Gastrocnemius medialis (tissue), 4 donors: ENCODE data around the gene SH3RF1. TPM values are rescaled to one million over a fixed set of nuclear protein-coding genes. Genes with fewer than 3 reads are reported as not detected.

Source experiments
- ATAC-seq, 2 donors: fragments of 150-250 bp; one replicate each; pipeline ENCODE4 v1.9.1; 2016
- DNase-seq, 2 donors: peaks; one replicate each; pipeline ENCODE4 v3.0.0-alpha.2; 2019
- H3K27ac ChIP-seq, 4 donors: fragments of 200-600 bp; sonication (generic); 1 replicate in 1 of 4; 2 replicates in 3 of 4; pipeline ENCODE4 v1.5.1; 2016 to 2018; ENCODE audit warnings: mild to moderate bottlenecking in 2 of 4, moderate library complexity in 1 of 4
- H3K27me3 ChIP-seq, 3 donors: fragments of 200-600 bp; sonication (generic) in 2 of 3; 1 replicate in 1 of 3; 2 replicates in 2 of 3; pipeline versions ENCODE4 v1.5.1 to v1.6.0; 2016 to 2019; ENCODE audit warnings: mild to moderate bottlenecking in 1 of 3, moderate library complexity in 1 of 3
- H3K36me3 ChIP-seq, 2 donors: fragments of 200-600 bp; sonication (generic) in 1 of 2; one replicate each; pipeline ENCODE4 v1.5.1; 2017 to 2018
- H3K4me1 ChIP-seq, 2 donors: fragments of 200-600 bp; sonication (generic) in 1 of 2; one replicate each; pipeline ENCODE4 v1.5.1; 2016 to 2017; ENCODE audit warnings: mild to moderate bottlenecking in 2 of 2
- H3K4me3 ChIP-seq, 4 donors: fragments of 200-600 bp; sonication (generic) in 3 of 4; 1 replicate in 1 of 4; 2 replicates in 3 of 4; pipeline ENCODE4 v1.5.1; 2016 to 2019; ENCODE audit warnings: mild to moderate bottlenecking in 2 of 4
- H3K9me3 ChIP-seq, 3 donors: fragments of 200-600 bp; sonication (generic) in 2 of 3; 1 replicate in 1 of 3; 2 replicates in 2 of 3; pipeline ENCODE4 v1.5.1; 2016 to 2019
- POLR2A ChIP-seq, 2 donors: fragments of 450-650 bp; IDR thresholded peaks; one replicate each; pipeline ENCODE4 v1.6.1; 2017; ENCODE audit warnings: antibody characterized with exemption in 2 of 2, mild to moderate bottlenecking in 2 of 2, moderate library complexity in 2 of 2
- in situ Hi-C, 4 donors: fragments of 200-750 bp; cut with MboI; loops; one replicate each; pipeline versions ENCODE4 v1.15.0 to v1.8.0; 2017; ENCODE audit warnings: low sequenced_read_pairs in 4 of 4
- intact Hi-C: fragments of 100-400 bp; cut with DNase I; formaldehyde crosslinking; loops from one replicate; pipeline ENCODE4 v1.15.1; 2023; ENCODE audit warnings: low total_unique reads
- total RNA-seq, 4 donors: library from RNA; depleted of rRNA; stranded (reverse); fragments of >200 nt; gene quantifications; one replicate each; pipeline versions ENCODE4 v1.1.0 to v1.2.3, GENCODE V29; 2016
- TF ChIP-seq, protein P1 (sequence below), 5 experiments: fragments of 450-650 bp in 3 of 5; fragments of 200-600 bp in 2 of 5; sonication (generic) in 2 of 5; IDR thresholded peaks in 4 of 5; conservative IDR thresholded peaks in 1 of 5; 1 replicate in 4 of 5; 2 replicates in 1 of 5; pipeline ENCODE4 v1.5.1; 2016 to 2019; ENCODE audit warnings: antibody characterized with exemption in 5 of 5, mild to moderate bottlenecking in 3 of 5, moderate library complexity in 3 of 5

Gene SH3RF1
- total RNA-seq, 4 donors from 2014 or later: 12.6 to 27.0 (median 13.4) TPM

DNA sequence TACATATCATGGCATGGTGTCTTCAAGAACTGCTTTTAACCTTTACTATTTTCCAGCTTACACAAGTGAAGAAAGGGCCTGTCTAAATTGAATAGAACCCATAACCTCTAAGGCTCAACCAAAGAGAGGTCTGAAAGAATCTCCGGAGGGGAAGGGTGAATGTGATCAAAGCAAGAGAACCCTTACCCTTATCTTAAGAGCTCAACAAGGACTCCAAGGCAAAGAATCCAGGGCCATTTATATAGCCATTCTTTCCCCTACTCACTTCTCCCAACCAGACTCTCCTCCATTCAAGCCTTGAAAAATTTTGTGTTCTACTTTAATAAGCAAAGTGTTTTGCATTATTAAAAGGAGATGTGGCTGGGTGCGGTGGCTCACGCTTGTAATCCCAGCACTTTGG, 118.7 kb downstream of the SH3RF1 start:
- no peak for TF ChIP-seq POLR2A (IDR thresholded peaks at IDR 0.05)
- TF ChIP-seq, protein P1, sequence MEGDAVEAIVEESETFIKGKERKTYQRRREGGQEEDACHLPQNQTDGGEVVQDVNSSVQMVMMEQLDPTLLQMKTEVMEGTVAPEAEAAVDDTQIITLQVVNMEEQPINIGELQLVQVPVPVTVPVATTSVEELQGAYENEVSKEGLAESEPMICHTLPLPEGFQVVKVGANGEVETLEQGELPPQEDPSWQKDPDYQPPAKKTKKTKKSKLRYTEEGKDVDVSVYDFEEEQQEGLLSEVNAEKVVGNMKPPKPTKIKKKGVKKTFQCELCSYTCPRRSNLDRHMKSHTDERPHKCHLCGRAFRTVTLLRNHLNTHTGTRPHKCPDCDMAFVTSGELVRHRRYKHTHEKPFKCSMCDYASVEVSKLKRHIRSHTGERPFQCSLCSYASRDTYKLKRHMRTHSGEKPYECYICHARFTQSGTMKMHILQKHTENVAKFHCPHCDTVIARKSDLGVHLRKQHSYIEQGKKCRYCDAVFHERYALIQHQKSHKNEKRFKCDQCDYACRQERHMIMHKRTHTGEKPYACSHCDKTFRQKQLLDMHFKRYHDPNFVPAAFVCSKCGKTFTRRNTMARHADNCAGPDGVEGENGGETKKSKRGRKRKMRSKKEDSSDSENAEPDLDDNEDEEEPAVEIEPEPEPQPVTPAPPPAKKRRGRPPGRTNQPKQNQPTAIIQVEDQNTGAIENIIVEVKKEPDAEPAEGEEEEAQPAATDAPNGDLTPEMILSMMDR (IDR thresholded peaks at IDR 0.05 in 4 of 5, conservative IDR thresholded peaks at IDR 0.05 in 1 of 5): no peak
- in situ Hi-C loops: no loop called here

DNA sequence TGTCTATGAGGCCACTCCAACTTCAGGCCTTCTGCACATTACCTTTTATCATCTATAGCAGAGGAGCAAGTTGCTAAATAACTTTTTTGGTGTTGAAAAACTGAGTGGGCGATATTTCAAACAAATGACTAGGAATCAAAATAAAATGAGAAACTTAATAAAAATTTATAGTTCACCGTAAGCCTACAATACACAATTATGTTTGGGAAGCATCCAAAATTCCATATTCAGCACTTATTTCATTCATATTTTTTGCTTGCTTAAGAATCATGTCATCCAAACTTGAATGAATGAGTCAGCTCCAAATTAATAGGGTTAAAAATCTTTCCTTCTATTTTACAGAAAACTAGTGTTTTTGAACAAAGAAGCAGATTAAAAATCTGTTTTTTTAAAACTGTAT, 119.1 kb downstream of the SH3RF1 start:
- intact Hi-C loops: no loop called here
- Histone ChIP-seq H3K36me3 (peaks cover 0 to 17% of the 10 kb centered on the region in 2 donors), H3K4me3 (no peak overlapping the region), H3K27ac (no peak overlapping the region), H3K27me3 (no peaks in the 10 kb centered on the region), H3K9me3 (no peaks in the 10 kb centered on the region), H3K4me1 (peaks cover 0 to 3% of the 10 kb centered on the region in 2 donors)
- TF ChIP-seq, protein P1 (IDR thresholded peaks at IDR 0.05 in 4 of 5, conservative IDR thresholded peaks at IDR 0.05 in 1 of 5): no peak
- no peak for TF ChIP-seq POLR2A (IDR thresholded peaks at IDR 0.05)
- in situ Hi-C loops: no loop called here
- DNase-seq (no peak), ATAC-seq (no peak)

More for the DNA sequence above, 118.7 kb downstream of the SH3RF1 start:
- no peaks in the 10 kb centered on the region for H3K27me3 ChIP-seq
- H3K4me1 ChIP-seq: peaks cover 0 to 3% of the 10 kb centered on the region in 2 donors
- no peaks in the 10 kb centered on the region for H3K9me3 ChIP-seq
- peaks cover 0 to 17% of the 10 kb centered on the region in 2 donors for H3K36me3 ChIP-seq
- intact Hi-C loops: no loop called here
- no peak overlapping the region for H3K27ac ChIP-seq
- ATAC-seq (no peak), DNase-seq (no peak)
- no peak overlapping the region for H3K4me3 ChIP-seq

DNA sequence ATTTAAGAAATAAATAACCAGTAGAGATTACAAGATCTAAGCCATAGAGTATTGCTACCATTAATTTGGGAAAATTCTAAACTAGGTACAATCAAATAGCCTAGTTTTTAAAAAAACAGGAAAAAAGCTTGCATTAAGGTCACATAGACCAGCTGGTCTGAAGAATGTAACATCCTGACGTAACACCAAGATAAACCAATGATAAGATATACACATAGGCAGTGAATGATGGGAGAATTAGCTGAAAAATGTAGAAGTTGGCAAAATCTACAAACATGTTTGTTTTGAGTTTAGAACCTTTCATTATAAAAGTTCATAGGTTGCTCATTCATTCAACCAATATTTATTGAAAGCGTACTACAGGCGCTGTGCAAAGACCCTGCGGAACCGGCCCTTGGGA, 120.0 kb downstream of the SH3RF1 start:
- no peak overlapping the region for H3K27ac ChIP-seq
- peaks cover 0 to 17% of the 10 kb centered on the region in 2 donors for H3K36me3 ChIP-seq
- peaks cover 0 to 3% of the 10 kb centered on the region in 2 donors for H3K4me1 ChIP-seq
- no peaks in the 10 kb centered on the region for H3K27me3 ChIP-seq
- in situ Hi-C loops: no loop called here
- TF ChIP-seq POLR2A (IDR thresholded peaks at IDR 0.05): no peak
- TF ChIP-seq, protein P1 (IDR thresholded peaks at IDR 0.05 in 4 of 5, conservative IDR thresholded peaks at IDR 0.05 in 1 of 5): no peak
- no peak for DNase-seq
- ATAC-seq: no peak
- intact Hi-C loops: no loop called here
- H3K4me3 ChIP-seq: no peak overlapping the region
- no peaks in the 10 kb centered on the region for H3K9me3 ChIP-seq

DNA sequence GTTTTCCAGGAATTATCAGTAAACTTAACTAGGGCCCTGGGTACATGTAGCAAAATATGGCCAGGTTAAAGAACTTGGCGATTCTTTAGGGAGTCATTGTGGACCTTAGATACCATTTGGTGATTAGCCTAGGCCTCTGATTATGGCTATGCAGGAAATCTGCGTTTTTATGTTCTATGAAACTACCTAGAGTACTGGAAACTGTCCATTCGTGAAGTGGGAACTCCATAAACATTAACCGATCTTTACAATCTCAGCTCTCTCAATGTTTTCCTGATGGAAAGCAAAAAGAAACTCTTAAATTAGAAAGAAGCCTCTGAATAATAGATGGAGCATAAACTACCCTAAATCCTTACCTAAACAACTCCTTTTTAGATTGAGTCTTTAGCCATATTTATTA, 121.9 kb downstream of the SH3RF1 start:
- intact Hi-C loops: no loop called here

More for the DNA sequence above, 121.9 kb downstream of the SH3RF1 start:
- no peak for TF ChIP-seq POLR2A (IDR thresholded peaks at IDR 0.05)
- TF ChIP-seq, protein P1 (IDR thresholded peaks at IDR 0.05 in 4 of 5, conservative IDR thresholded peaks at IDR 0.05 in 1 of 5): no peak
- in situ Hi-C loops: no loop called here
- H3K4me3 ChIP-seq: no peak overlapping the region
- peaks cover 0 to 1% of the 10 kb centered on the region in 2 donors for H3K4me1 ChIP-seq
- no peak for DNase-seq
- ATAC-seq: no peak
- peak overlapping the region in 2 of 4 donors; percentile 39 for H3K27ac ChIP-seq
- peaks cover 0 to 6% of the 10 kb centered on the region in 2 donors for H3K36me3 ChIP-seq
- no peaks in the 10 kb centered on the region for H3K27me3 ChIP-seq
- no peaks in the 10 kb centered on the region for H3K9me3 ChIP-seq
